ENCODE data around the gene CNTNAP2.

Gene CNTNAP2

DNA sequence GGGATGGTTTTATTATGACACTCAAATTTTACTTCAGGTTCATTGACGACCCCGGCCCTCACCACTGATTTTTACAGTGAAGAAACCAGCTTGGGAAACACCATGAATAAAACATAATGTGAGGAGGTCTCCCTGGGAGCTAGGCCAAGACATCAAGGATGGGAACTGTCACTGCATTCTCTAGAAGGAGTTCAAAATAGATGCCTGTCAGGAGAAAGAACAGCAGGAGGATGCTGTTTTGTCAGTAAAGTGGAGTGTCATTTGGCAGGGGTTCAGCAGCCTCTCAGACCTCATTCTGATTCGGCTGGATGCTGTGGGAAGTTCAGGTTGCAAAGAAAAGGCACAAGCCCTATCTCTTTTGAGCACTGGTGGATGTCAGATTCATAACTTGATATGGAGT lies 2113.7 kb downstream of the CNTNAP2 start:
- Histone ChIP-seq H3K27me3 (ENCODE audit: insufficient read depth, low read length) (no peaks in the 10 kb centered on the region), H3K4me1 (ENCODE audit: control insufficient read depth in 1 of 2, insufficient read depth in 2 of 2, low read length in 2 of 2) (no peaks in the 10 kb centered on the region), H2BK5ac (ENCODE audit: low read depth, low read length, poor library complexity) (no peak overlapping the region)

GRCh38 chr7:148230883-148231282 lies 2114.3 kb downstream of the CNTNAP2 start:
- Histone ChIP-seq H3K27me3 (ENCODE audit: insufficient read depth, low read length) (no peaks in the 10 kb centered on the region), H3K4ac (ENCODE audit: low read depth, low read length) (no peak overlapping the region), H3K36me3 (ENCODE audit: control insufficient read depth in 1 of 2, insufficient read depth in 2 of 2, low read length in 2 of 2) (no peaks in the 10 kb centered on the region), H2BK5ac (ENCODE audit: low read depth, low read length, poor library complexity) (no peak overlapping the region), H2BK120ac (ENCODE audit: insufficient read depth, low read length, poor library complexity) (no peak overlapping the region), H2BK12ac (ENCODE audit: low read length) (no peak overlapping the region), H3K4me2 (ENCODE audit: low read length) (no peak overlapping the region), H3K9ac (ENCODE audit: low read length) (no peak overlapping the region), H3K14ac (ENCODE audit: low read length) (no peak overlapping the region), H3K23ac (ENCODE audit: low read length) (no peak overlapping the region), H3K27ac (ENCODE audit: low read depth, low read length) (no peak overlapping the region), H3K4me1 (ENCODE audit: control insufficient read depth in 1 of 2, insufficient read depth in 2 of 2, low read length in 2 of 2) (no peaks in the 10 kb centered on the region), H4K91ac (ENCODE audit: low read depth, low read length) (no peak overlapping the region), H4K8ac (ENCODE audit: low read depth, low read length) (no peak overlapping the region), H4K12ac (ENCODE audit: low read depth, low read length) (no peak overlapping the region), H3K9me3 (ENCODE audit: insufficient read depth, low read depth, low read length) (no peaks in the 10 kb centered on the region), H2AFZ (ENCODE audit: insufficient read depth, low read length, poor library complexity) (no peak overlapping the region), H3K18ac (ENCODE audit: low read length) (no peak overlapping the region), H3K79me1 (ENCODE audit: low read length) (no peaks in the 10 kb centered on the region), H3K4me3 (ENCODE audit: low read depth, low read length) (no peak overlapping the region), H2AK5ac (ENCODE audit: low read length) (no peak overlapping the region), H3K79me2 (ENCODE audit: control insufficient read depth, insufficient read depth, low read length, poor library complexity) (no peaks in the 10 kb centered on the region)
- no peak for DNase-seq
- no CpG with 5 or more reads among the region's 4 CpGs for WGBS (ENCODE audit: extremely low coverage, insufficient coverage, insufficient read length)

More for the DNA sequence above, 2113.7 kb downstream of the CNTNAP2 start:
- Histone ChIP-seq H3K79me1 (ENCODE audit: low read length) (no peaks in the 10 kb centered on the region), H4K8ac (ENCODE audit: low read depth, low read length) (no peak overlapping the region), H3K9ac (ENCODE audit: low read length) (no peak overlapping the region), H2BK120ac (ENCODE audit: insufficient read depth, low read length, poor library complexity) (no peak overlapping the region), H3K14ac (ENCODE audit: low read length) (no peak overlapping the region), H3K27ac (ENCODE audit: low read depth, low read length) (no peak overlapping the region), H3K4ac (ENCODE audit: low read depth, low read length) (no peak overlapping the region), H3K9me3 (ENCODE audit: insufficient read depth, low read depth, low read length) (no peaks in the 10 kb centered on the region), H3K4me2 (ENCODE audit: low read length) (no peak overlapping the region), H3K79me2 (ENCODE audit: control insufficient read depth, insufficient read depth, low read length, poor library complexity) (no peaks in the 10 kb centered on the region), H2BK12ac (ENCODE audit: low read length) (no peak overlapping the region), H3K36me3 (ENCODE audit: control insufficient read depth in 1 of 2, insufficient read depth in 2 of 2, low read length in 2 of 2) (no peaks in the 10 kb centered on the region), H2AFZ (ENCODE audit: insufficient read depth, low read length, poor library complexity) (no peak overlapping the region), H2AK5ac (ENCODE audit: low read length) (no peak overlapping the region), H3K18ac (ENCODE audit: low read length) (no peak overlapping the region), H3K4me3 (ENCODE audit: low read depth, low read length) (no peak overlapping the region), H4K91ac (ENCODE audit: low read depth, low read length) (no peak overlapping the region), H4K12ac (ENCODE audit: low read depth, low read length) (no peak overlapping the region), H3K23ac (ENCODE audit: low read length) (no peak overlapping the region)
- no CpG with 5 or more reads among the region's 3 CpGs for WGBS (ENCODE audit: extremely low coverage, insufficient coverage, insufficient read length)
- DNase-seq, result no peak

GRCh38 chr7:148232784-148233183 lies 2116.2 kb downstream of the CNTNAP2 start:
- no peaks in the 10 kb centered on the region for H3K4me1 ChIP-seq (ENCODE audit: control insufficient read depth in 1 of 2, insufficient read depth in 2 of 2, low read length in 2 of 2)
- H4K91ac ChIP-seq (ENCODE audit: low read depth, low read length), result no peak overlapping the region
- no peak overlapping the region for H2AK5ac ChIP-seq (ENCODE audit: low read length)
- H3K9ac ChIP-seq (ENCODE audit: low read length), result no peak overlapping the region
- H3K79me2 ChIP-seq (ENCODE audit: control insufficient read depth, insufficient read depth, low read length, poor library complexity), result no peaks in the 10 kb centered on the region
- H4K8ac ChIP-seq (ENCODE audit: low read depth, low read length), result no peak overlapping the region
- no peak overlapping the region for H2BK12ac ChIP-seq (ENCODE audit: low read length)
- H3K79me1 ChIP-seq (ENCODE audit: low read length), result no peaks in the 10 kb centered on the region
- WGBS (ENCODE audit: extremely low coverage, insufficient coverage, insufficient read length), result no CpG with 5 or more reads among the region's 3 CpGs
- H3K9me3 ChIP-seq (ENCODE audit: insufficient read depth, low read depth, low read length), result no peaks in the 10 kb centered on the region
- H3K4me3 ChIP-seq (ENCODE audit: low read depth, low read length), result no peak overlapping the region
- H3K27me3 ChIP-seq (ENCODE audit: insufficient read depth, low read length), result no peaks in the 10 kb centered on the region
- no peak overlapping the region for H3K4me2 ChIP-seq (ENCODE audit: low read length)
- H2BK5ac ChIP-seq (ENCODE audit: low read depth, low read length, poor library complexity), result no peak overlapping the region
- H3K18ac ChIP-seq (ENCODE audit: low read length), result no peak overlapping the region
- no peak overlapping the region for H4K12ac ChIP-seq (ENCODE audit: low read depth, low read length)
- H3K4ac ChIP-seq (ENCODE audit: low read depth, low read length), result no peak overlapping the region
- H2BK120ac ChIP-seq (ENCODE audit: insufficient read depth, low read length, poor library complexity), result no peak overlapping the region
- no peak overlapping the region for H3K23ac ChIP-seq (ENCODE audit: low read length)
- no peaks in the 10 kb centered on the region for H3K36me3 ChIP-seq (ENCODE audit: control insufficient read depth in 1 of 2, insufficient read depth in 2 of 2, low read length in 2 of 2)
- no peak overlapping the region for H3K14ac ChIP-seq (ENCODE audit: low read length)
- no peak for DNase-seq
- no peak overlapping the region for H2AFZ ChIP-seq (ENCODE audit: insufficient read depth, low read length, poor library complexity)
- no peak overlapping the region for H3K27ac ChIP-seq (ENCODE audit: low read depth, low read length)

DNA sequence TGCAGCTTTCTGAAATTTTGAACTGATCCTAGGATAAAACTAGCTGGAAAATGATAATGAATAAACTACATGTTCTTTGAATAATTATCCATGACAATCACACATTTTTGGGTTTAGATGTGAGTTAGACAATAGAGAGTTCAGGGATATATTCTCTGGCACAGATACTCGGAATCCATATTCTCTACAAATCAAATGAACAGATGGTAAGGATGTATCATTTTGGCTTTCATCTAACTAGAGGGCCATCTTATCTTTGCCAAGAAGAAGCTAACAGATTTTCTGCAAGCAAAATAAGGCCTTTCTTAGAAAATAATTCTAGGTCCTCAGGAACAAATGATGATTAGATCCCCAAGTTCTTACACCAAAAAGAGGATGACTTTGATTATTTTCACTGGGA lies 2118.1 kb downstream of the CNTNAP2 start:
- Histone ChIP-seq H3K4me2 (ENCODE audit: low read length) (no peak overlapping the region), H4K91ac (ENCODE audit: low read depth, low read length) (no peak overlapping the region), H2BK5ac (ENCODE audit: low read depth, low read length, poor library complexity) (no peak overlapping the region), H3K79me1 (ENCODE audit: low read length) (no peaks in the 10 kb centered on the region), H3K27ac (ENCODE audit: low read depth, low read length) (no peak overlapping the region), H3K4ac (ENCODE audit: low read depth, low read length) (no peak overlapping the region), H2AK5ac (ENCODE audit: low read length) (no peak overlapping the region), H3K9ac (ENCODE audit: low read length) (no peak overlapping the region), H3K14ac (ENCODE audit: low read length) (no peak overlapping the region), H3K27me3 (ENCODE audit: insufficient read depth, low read length) (no peaks in the 10 kb centered on the region), H3K9me3 (ENCODE audit: insufficient read depth, low read depth, low read length) (no peaks in the 10 kb centered on the region), H3K4me3 (ENCODE audit: low read depth, low read length) (no peak overlapping the region), H3K18ac (ENCODE audit: low read length) (no peak overlapping the region), H2AFZ (ENCODE audit: insufficient read depth, low read length, poor library complexity) (no peak overlapping the region), H3K36me3 (ENCODE audit: control insufficient read depth in 1 of 2, insufficient read depth in 2 of 2, low read length in 2 of 2) (no peaks in the 10 kb centered on the region), H4K8ac (ENCODE audit: low read depth, low read length) (no peak overlapping the region), H3K23ac (ENCODE audit: low read length) (no peak overlapping the region), H2BK12ac (ENCODE audit: low read length) (no peak overlapping the region), H4K12ac (ENCODE audit: low read depth, low read length) (no peak overlapping the region), H2BK120ac (ENCODE audit: insufficient read depth, low read length, poor library complexity) (no peak overlapping the region), H3K4me1 (ENCODE audit: control insufficient read depth in 1 of 2, insufficient read depth in 2 of 2, low read length in 2 of 2) (no peaks in the 10 kb centered on the region), H3K79me2 (ENCODE audit: control insufficient read depth, insufficient read depth, low read length, poor library complexity) (no peaks in the 10 kb centered on the region)
- no peak for DNase-seq
- no CpG with 5 or more reads among the region's 1 CpG for WGBS (ENCODE audit: extremely low coverage, insufficient coverage, insufficient read length)
